Activated CD8-positive, alpha-beta memory T cell treated with anti-CD3 and anti-CD28 coated beads for 1 hour (primary cell): Measurements from ENCODE around the gene WFDC9.
"Not testable (repeated sequence)": the region's sequence is repeated elsewhere in the genome, so short reads cannot be mapped to it uniquely, and the experiment has no call there.

Experiments used
- DNase-seq, 2 donors: peaks; one replicate each; pipeline ENCODE4 v3.0.0-alpha.2; 2020; ENCODE audit warnings: low read depth in 1 of 2; ENCODE audit errors: extremely low read depth in 1 of 2

The WFDC9 gene

DNA sequence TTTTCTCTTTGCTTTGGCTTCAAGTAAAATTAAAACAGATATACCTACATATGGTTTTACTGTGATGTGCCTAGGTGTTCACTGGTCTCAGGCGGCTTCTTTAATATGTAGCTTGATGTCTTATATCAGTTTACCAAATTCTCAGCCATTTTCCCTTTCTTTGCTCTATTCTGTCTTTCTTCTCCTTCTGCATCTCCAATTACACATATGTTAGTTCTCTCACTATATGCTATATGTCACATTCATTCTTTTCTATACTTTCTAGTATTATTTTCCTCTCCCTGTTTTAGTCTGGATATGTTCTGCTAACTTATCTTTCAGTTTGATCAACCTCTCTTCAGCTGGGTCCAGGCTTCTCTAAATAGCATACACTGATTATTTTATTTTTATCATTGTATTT, 37.6 kb downstream of the WFDC9 start:
- DNase-seq, result no peak

DNA sequence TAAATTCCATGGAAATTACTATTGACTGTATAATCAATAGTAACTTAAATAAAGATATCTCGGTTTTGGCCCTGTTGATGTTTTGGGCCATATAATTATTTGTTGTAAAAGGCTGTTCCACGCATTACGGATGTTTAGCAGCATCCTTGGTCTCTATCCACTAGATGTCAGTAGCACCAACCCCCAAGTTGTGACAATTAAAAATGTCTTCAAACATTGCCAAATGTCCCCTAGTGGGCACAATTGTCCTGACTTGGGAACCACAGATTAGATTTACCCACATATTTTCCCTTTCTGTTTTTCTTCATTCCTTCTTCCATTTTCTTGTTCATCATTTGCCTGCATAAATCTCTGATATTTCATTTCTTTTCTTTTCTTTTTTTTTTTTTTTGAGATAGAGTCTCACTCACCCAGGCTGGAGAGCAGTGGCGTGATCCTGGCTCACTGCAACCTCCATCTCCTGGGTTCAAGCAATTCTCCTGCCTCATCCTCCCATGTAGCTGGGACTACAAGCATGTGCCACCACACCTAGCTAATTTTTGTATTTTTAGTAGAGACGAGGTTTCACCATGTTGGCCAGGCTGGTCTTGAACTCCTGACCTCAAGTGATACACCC, 38.4 kb downstream of the WFDC9 start:
- no peak for DNase-seq

DNA sequence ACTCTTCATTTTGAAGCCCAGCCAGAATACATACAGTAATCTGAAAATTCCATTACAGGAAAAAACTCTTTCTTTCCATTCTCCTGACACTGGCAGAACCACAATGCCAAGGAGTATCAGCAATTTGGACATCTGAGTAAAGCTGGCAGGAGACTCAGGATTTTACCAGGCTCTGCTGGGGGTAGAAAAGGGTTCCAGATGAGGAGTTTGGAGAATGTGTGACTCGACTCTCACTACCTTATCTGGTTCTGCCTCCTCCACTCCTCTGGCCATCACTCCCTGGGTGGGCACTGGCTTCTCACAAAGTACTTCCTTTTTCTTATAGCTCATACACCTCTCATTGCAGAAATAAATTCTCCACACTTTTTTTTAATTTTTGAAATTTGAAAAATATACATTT, 41.4 kb downstream of the WFDC9 start:
- DNase-seq, result no peak

- no peak for DNase-seq
Measured at GRCh38 chr20:45588800-45589199, 42.3 kb downstream of the WFDC9 start.

DNA sequence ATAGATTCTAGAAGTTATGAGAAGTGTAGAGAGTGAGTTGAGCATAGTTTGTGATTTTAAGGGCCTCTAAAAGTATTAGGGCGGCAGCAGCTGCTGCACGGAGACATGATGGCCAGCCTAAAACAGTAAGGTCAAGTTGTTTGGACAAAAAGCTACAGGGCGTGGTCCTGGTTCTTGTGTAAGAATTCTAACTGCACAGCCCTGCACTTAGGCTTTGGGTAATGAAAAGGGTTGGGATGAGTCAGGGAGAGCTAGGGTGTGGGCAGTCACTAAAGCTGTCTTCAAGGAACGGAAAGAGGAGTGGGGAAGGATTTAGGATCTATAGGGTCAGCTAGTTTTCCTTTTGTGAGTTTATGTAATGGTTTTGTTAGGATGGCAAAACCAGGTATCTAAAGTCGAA, 45.1 kb downstream of the WFDC9 start:
- DNase-seq, result not testable (repeated sequence)

- DNase-seq, result not testable (repeated sequence)
Measured at GRCh38 chr20:45584294-45584693, 46.8 kb downstream of the WFDC9 start.

- no peak for DNase-seq
Measured at GRCh38 chr20:45583502-45583901, 47.6 kb downstream of the WFDC9 start.

DNA sequence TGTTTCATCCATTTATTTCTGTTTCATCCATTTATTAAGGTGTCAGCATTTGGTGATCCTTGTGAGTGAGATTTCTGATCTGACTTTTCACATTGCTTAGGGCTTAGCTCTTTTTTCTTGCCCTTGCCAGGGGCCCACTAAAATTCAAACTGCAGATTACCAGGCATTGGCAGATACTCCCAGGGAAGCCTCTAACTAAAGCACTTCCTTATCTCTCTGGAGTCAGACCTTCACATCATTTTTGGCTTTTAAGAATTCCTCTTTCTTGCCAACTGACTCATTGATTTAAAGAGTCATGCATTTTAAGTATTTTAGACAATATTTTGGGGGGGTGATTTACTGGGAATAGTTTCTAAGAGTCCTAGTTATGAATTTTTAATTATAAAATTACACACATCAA, 49.4 kb downstream of the WFDC9 start:
- DNase-seq, result no peak

GRCh38 chr20:45579184-45579583, 51.9 kb downstream of the WFDC9 start, which contains the start of gene WFDC8:
Gene WFDC8 (minus strand): TSS chr20:45579284. CDS start chr20:45579247, 37 bp downstream.
- no peak for DNase-seq

- DNase-seq, result no peak
Measured at GRCh38 chr20:45578231-45578630, 52.9 kb downstream of the WFDC9 start.

GRCh38 chr20:45576995-45577394, 54.1 kb downstream of the WFDC9 start:
- no peak for DNase-seq

- DNase-seq, result no peak
Measured at GRCh38 chr20:45575931-45576330, 55.2 kb downstream of the WFDC9 start.

DNA sequence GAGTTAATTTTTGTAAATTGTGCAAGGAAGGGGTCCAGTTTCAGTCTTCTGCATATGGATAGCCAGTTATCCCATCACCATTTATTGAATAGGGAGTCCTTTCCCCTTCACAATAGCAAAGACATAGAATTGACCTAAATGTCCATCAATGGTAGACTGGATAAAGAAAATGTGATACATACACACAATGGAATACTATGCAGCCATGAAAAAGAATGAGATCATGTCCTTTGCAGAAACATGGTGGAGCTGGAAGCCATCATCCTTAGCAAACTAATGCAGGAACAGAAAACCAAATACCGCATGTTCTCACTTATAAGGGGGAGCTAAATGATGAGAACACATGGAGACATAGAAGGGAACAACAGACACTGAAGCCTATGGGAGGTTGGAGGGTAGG, 61.4 kb downstream of the WFDC9 start:
- DNase-seq, result not testable (repeated sequence)

GRCh38 chr20:45564760-45565276, 66.3 kb downstream of the WFDC9 start:
- no peak for DNase-seq
